Immature natural killer cell (primary cell): ENCODE measurements around the gene MAN2A2. TPM values are rescaled to one million over a fixed set of nuclear protein-coding genes. Genes with fewer than 3 reads are reported as not detected.
"Not testable (repeated sequence)": the region's sequence is repeated elsewhere in the genome, so short reads cannot be mapped to it uniquely, and the experiment has no call there.

Experiments
- DNase-seq, 3 donors: peaks; one replicate each; pipeline ENCODE4 v3.0.0; 2022; ENCODE audit warnings: mixed read lengths in 1 of 3
- H3K27ac Mint-ChIP-seq, 6 donors: one replicate each; pipeline ENCODE4 v1.8.0; 2020; ENCODE audit warnings: mixed read lengths in 6 of 6, mild to moderate bottlenecking in 5 of 6, inconsistent platforms in 4 of 6, moderate library complexity in 3 of 6
- H3K27me3 Mint-ChIP-seq, 3 donors: one replicate each; pipeline ENCODE4 v1.8.0; 2020 to 2021; ENCODE audit warnings: low read depth in 3 of 3, mild to moderate bottlenecking in 3 of 3, mixed read lengths in 3 of 3, moderate library complexity in 3 of 3, inconsistent platforms in 1 of 3
- H3K36me3 Mint-ChIP-seq, 3 donors: one replicate each; pipeline ENCODE4 v1.8.0; 2020; ENCODE audit warnings: mixed read lengths in 3 of 3, inconsistent platforms in 2 of 3, mild to moderate bottlenecking in 2 of 3
- H3K4me1 Mint-ChIP-seq, 2 donors: one replicate each; pipeline ENCODE4 v1.8.0; 2020; ENCODE audit warnings: inconsistent platforms in 2 of 2, mild to moderate bottlenecking in 2 of 2, mixed read lengths in 2 of 2, moderate library complexity in 1 of 2
- H3K4me3 Mint-ChIP-seq, 5 donors: one replicate each; pipeline ENCODE4 v1.8.0; 2020; ENCODE audit warnings: mild to moderate bottlenecking in 5 of 5, mixed read lengths in 5 of 5, inconsistent platforms in 3 of 5, moderate library complexity in 3 of 5
- H3K9me3 Mint-ChIP-seq, 6 donors: one replicate each; pipeline ENCODE4 v1.8.0; 2020; ENCODE audit warnings: mild to moderate bottlenecking in 6 of 6, mixed read lengths in 6 of 6, inconsistent platforms in 4 of 6, moderate library complexity in 3 of 6
- polyA plus RNA-seq, 3 donors: library from polyadenylated mRNA; unstranded; fragments of 300-500 nt; fragmentation: Illumina TruSeq; gene quantifications; one replicate each; pipeline ENCODE4 v1.2.3, GENCODE V29; 2021

MAN2A2 gene
- polyA plus RNA-seq, 3 donors from 2014 or later = 4.1 to 7.4 (median 5.4) TPM

DNA sequence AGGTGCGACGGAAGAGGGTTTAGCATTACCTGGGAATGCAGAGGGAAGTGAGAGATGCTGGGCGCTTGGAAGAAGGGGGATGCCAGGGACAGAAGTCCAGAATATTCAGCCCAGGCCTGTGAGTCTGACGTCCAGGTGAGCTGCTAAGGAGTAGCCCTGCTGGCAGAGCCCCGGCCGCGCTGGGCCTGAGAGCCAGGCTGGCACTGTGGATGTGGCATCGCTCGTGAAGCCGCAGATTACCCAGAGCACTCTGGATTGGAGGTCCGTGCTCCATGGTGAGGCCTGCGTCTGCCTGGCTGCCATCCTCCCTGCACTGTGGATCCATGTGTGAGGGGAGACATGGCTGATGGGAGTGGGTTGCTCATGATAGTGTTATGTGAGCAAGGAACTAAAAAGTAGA is 14.5 kb downstream of the MAN2A2 start:
- Mint-ChIP-seq H3K4me3 (no peak overlapping the region), H3K27ac (peak overlapping the region in 1 of 6 donors; percentile 30), H3K4me1 (no peaks in the 10 kb centered on the region), H3K36me3 (peaks cover 37 to 59% (median 49%) of the 10 kb centered on the region in 3 donors), H3K27me3 (peaks cover 0 to 2% (median 0%) of the 10 kb centered on the region in 3 donors), H3K9me3 (no peaks in the 10 kb centered on the region)
- no peak for DNase-seq

DNA sequence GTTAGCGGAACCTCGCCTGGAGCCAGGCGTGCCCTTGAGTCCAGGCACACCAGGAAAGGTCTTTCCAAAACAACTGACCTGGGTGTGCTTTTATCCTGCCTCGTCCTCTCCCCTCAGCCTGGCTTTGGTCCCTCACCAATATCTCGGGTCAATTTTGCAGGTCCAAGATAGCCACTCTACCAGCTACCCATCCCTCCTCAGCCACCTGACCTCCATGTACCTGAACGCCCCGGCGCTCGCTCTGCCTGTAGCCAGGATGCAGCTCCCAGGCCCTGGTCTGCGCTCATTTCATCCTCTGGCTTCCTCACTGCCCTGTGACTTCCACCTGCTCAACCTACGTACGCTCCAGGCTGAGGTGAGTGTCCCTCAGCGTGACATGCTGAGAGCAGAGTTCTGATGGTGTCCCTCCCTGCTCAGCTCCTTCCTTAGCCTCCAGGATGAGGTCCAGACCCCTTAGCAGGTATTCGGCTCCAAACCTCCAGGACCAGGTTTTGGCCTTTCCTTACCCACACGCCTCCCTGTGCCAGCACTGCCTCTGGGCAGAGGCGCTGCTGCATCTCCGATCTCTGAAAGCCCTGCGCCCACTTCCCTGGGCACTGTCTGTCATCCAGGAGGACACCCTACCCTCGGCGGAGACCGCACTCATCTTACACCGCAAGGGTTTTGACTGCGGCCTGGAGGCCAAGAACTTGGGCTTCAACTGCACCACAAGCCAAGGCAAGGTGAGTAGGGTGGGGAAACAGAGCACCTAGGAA is 15.1 kb downstream of the MAN2A2 start:
- peak overlapping the region in 1 of 6 donors; percentile 69 for H3K27ac Mint-ChIP-seq

DNA sequence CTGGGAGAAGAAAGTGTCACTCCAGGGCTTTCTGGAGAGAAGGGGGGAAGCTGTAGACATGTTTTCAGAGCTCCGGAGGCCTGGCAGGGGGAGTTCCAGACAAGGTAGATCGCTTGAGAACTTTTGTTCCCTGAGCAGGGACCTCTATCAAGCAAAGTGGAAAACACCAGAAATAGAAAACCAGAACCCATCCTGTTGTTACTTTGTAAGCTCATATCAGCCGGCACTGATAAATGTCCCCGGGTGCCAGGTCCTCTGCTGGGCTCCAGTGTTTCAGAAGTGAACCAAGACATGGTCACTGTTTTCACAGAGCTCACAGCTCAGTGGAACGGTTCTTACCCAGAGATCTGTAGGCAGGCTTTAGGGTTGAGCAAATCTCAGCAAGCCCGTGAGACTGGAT is 15.7 kb downstream of the MAN2A2 start:
- Mint-ChIP-seq H3K27ac (no peak overlapping the region), H3K4me3 (no peak overlapping the region), H3K36me3 (peaks cover 31 to 48% (median 42%) of the 10 kb centered on the region in 3 donors), H3K9me3 (no peaks in the 10 kb centered on the region), H3K27me3 (peaks cover 0 to 2% (median 0%) of the 10 kb centered on the region in 3 donors), H3K4me1 (no peaks in the 10 kb centered on the region)
- no peak for DNase-seq

More for the DNA sequence above, 15.1 kb downstream of the MAN2A2 start:
- Mint-ChIP-seq H3K27me3 (peaks cover 0 to 2% (median 0%) of the 10 kb centered on the region in 3 donors), H3K36me3 (peaks cover 36 to 54% (median 43%) of the 10 kb centered on the region in 3 donors), H3K4me3 (no peak overlapping the region), H3K4me1 (no peaks in the 10 kb centered on the region), H3K9me3 (no peaks in the 10 kb centered on the region)
- no peak for DNase-seq

DNA sequence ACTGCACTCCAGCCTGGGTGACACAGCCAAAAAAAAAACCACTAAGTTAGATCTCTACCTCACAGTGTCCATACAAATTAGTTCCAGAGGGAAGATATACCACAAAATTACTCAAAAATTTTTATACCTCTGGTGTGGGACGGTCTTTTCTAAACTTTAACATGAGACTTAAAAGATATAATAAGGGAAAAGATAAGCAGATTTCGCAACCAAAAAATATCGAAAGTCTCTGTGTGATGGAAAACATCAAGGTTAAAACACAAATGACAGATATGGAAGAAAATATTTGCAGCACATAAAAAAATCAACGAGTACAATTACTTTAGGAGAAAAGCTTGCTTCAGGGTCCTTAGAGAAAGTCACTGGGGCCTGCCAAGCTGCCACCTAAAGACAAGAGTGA is 18.8 kb downstream of the MAN2A2 start:
- Mint-ChIP-seq H3K27me3 (peaks cover 0 to 2% (median 0%) of the 10 kb centered on the region in 3 donors), H3K27ac (peak overlapping the region in 2 of 6 donors; percentile 28), H3K9me3 (no peaks in the 10 kb centered on the region), H3K4me3 (no peak overlapping the region), H3K4me1 (no peaks in the 10 kb centered on the region), H3K36me3 (peaks cover 26 to 38% (median 28%) of the 10 kb centered on the region in 3 donors)
- DNase-seq = no peak

GRCh38 chr15:90922712-90923322 is 19.7 kb downstream of the MAN2A2 start:
- DNase-seq, H3K9me3 Mint-ChIP-seq, H3K4me3 Mint-ChIP-seq, H3K4me1 Mint-ChIP-seq, H3K27ac Mint-ChIP-seq, H3K27me3 Mint-ChIP-seq: not testable (repeated sequence)
- H3K36me3 Mint-ChIP-seq = peaks cover 18 to 32% (median 22%) of the 10 kb centered on the region in 3 donors

- Mint-ChIP-seq H3K36me3 (peaks cover 9 to 21% (median 14%) of the 10 kb centered on the region in 3 donors), H3K27ac (no peak overlapping the region), H3K27me3 (peaks cover 0 to 3% (median 0%) of the 10 kb centered on the region in 3 donors), H3K4me1 (peaks cover 3 to 10% of the 10 kb centered on the region in 2 donors), H3K9me3 (no peaks in the 10 kb centered on the region), H3K4me3 (no peak overlapping the region)
- no peak for DNase-seq
Measured at GRCh38 chr15:90924375-90924774, 21.3 kb downstream of the MAN2A2 start.

DNA sequence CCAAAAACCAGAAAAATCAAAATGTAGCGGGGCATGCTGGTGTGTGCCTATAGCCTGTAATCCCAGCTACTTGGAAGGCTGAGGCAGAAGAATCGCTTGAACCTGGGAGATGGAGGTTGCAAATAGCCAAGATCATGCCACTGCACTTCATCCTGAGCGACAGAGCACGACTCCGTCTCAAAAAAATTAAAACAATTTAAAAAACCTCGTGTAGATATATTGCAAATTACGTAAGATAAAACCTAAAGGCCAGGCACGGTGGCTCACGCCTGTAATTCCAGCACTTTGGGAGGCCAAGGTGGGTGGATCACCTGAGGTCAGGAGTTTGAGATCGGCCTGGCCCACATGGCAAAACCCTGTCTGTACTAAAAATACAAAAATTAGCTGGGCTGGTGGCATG is 23.7 kb downstream of the MAN2A2 start:
- not testable (repeated sequence) for H3K4me3 Mint-ChIP-seq, H3K27ac Mint-ChIP-seq, H3K36me3 Mint-ChIP-seq

DNA sequence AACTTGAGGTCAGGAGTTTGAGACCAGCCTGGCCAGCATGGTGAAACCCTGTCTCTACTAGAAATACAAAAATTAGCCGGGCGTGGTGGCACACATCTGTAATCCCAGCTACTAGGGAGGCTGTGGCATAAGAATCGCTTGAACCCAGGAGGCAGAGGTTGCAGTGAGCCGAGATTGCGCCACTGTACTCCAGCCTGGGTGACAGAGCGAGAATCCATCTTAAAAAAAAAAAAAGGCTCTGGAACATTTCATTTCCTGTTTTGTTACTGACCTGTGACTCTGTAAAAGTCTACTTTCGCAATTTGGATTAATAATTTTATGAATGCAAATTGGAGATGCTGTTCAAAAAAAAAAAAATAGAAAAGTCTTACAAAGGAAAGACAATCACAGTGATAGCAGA is 25.0 kb downstream of the MAN2A2 start:
- Mint-ChIP-seq H3K27me3 (peaks cover 0 to 13% (median 9%) of the 10 kb centered on the region in 3 donors), H3K27ac (peak overlapping the region in 3 of 6 donors; percentile 62 to 75 (median 64)), H3K4me3 (peak overlapping the region in 3 of 5 donors; percentile 25 to 68 (median 31)), H3K4me1 (peaks cover 30 to 39% of the 10 kb centered on the region in 2 donors)
- DNase-seq, H3K9me3 Mint-ChIP-seq, H3K36me3 Mint-ChIP-seq: not testable (repeated sequence)

More for the DNA sequence above, 23.7 kb downstream of the MAN2A2 start:
- H3K9me3 Mint-ChIP-seq, H3K27me3 Mint-ChIP-seq, DNase-seq: not testable (repeated sequence)
- peaks cover 24 to 31% of the 10 kb centered on the region in 2 donors for H3K4me1 Mint-ChIP-seq

DNA sequence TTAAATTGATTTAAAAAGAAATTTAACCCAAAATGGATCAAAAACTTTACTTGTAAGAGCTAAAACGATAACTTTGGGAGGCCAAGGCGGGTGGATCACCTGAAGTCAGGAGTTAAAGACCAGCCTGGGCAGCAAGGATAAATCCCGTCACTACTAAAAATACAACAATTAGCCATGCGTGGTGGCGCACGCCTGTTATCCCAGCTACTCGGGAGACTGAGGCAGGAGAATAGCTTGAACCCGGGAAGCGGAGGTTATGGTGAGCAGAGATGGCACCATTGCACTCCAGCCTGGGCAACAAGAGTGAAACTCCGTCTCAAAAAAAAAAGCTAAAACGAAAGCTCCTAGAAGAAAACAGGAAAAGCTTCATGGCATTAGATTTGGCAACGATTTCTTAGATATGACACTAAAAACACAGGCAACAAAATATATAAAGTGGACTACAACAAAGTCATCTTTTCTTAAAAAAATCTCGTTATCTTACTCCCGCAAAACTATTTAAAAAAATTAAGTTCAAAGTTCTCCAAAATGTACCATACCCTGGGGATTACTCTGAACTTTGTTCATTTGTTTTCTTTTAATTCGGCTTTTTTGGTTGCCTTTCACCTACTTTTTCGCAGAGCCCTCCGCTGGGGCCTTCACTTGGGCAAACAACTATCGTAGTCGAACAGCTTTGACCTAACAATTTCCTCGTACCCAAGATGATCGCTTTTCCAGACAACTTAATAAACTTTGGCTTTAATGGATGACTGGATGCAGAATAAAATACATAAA is 26.3 kb downstream of the MAN2A2 start:
- Mint-ChIP-seq H3K4me3 (peak overlapping the region; percentile 92 to 97 (median 95)), H3K9me3 (no peaks in the 10 kb centered on the region), H3K27me3 (peaks cover 0 to 16% (median 11%) of the 10 kb centered on the region in 3 donors), H3K36me3 (no peaks in the 10 kb centered on the region), H3K4me1 (peaks cover 35 to 46% of the 10 kb centered on the region in 2 donors), H3K27ac (peak overlapping the region; percentile 93 to 98 (median 96))
- peak in 1 of 3 donors; percentile 4 for DNase-seq

GRCh38 chr15:90930861-90931574 is 27.9 kb downstream of the MAN2A2 start:
- peaks cover 0 to 16% (median 11%) of the 10 kb centered on the region in 3 donors for H3K27me3 Mint-ChIP-seq
- H3K4me3 Mint-ChIP-seq = peak overlapping the region; percentile 95 to 97 (median 96)
- no peaks in the 10 kb centered on the region for H3K36me3 Mint-ChIP-seq
- DNase-seq = no peak
- peaks cover 43 to 55% of the 10 kb centered on the region in 2 donors for H3K4me1 Mint-ChIP-seq
- peak overlapping the region; percentile 93 to 98 (median 96) for H3K27ac Mint-ChIP-seq
- H3K9me3 Mint-ChIP-seq = no peaks in the 10 kb centered on the region

- H3K4me1 Mint-ChIP-seq = peaks cover 48 to 60% of the 10 kb centered on the region in 2 donors
Measured at GRCh38 chr15:90931575-90931827, 28.4 kb downstream of the MAN2A2 start.

DNA sequence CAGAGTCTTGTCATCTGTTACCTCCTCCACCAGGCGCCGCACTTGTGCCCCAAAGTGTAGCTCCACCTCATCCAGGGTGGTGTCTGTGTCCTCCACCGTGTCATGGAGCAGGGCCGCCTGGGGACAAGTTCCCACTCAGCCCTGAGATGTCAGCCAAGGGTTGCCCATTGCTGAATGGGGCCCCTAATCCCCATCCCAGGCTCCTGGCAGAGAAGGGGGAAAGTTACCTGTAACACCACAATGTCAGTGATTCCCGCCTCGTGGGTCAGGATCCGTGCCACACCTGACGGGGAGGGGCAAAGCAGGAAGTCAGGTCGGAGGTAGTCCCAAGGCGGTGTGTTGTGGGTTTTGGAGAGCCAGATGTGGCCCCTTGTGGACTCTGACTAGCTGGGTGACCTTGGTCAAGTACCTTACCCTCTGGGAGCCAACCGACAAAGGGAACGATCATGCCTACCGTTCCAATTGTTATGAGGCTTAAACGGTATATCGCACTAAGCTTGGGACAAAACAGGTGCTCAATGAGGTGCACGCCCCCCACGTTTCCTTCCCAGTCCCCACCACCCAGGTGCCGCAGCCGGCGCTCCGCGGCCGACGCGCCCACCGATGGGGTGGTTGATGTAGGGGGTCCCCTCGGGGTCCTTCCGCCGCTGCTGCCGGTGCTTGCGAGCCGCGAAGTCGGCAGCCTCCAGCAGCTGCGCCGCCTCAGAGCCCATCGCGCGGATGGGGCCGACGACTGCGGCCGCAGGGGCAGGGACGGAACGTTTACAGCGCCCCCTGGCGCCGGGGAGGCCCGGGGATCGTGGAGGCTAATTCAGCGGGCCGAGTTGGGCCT is 28.9 kb downstream of the MAN2A2 start, which contains the start of gene HDDC3:
Gene HDDC3 (minus strand): TSS at position 722 of the 832 bp plus-strand sequence. CDS start 9 bp downstream, at position 713.
- Mint-ChIP-seq H3K9me3 (no peaks in the 10 kb centered on the region), H3K4me3 (peak within 1 kb of the TSS; percentile 95 to 97 (median 96)), H3K36me3 (peaks cover 0 to 3% (median 0%) of the 10 kb centered on the region in 3 donors), H3K27me3 (peaks cover 0 to 16% (median 11%) of the 10 kb centered on the region in 3 donors), H3K27ac (peak within 1 kb of the TSS; percentile 93 to 98 (median 96)), H3K4me1 (peaks cover 52 to 65% of the 10 kb centered on the region in 2 donors)
- DNase-seq = peak; percentile 85 to 86 (median 86)

More at GRCh38 chr15:90931575-90931827, 28.4 kb downstream of the MAN2A2 start:
- Mint-ChIP-seq H3K4me3 (peak overlapping the region; percentile 95 to 97 (median 96)), H3K36me3 (no peaks in the 10 kb centered on the region), H3K27me3 (peaks cover 0 to 16% (median 11%) of the 10 kb centered on the region in 3 donors), H3K9me3 (no peaks in the 10 kb centered on the region), H3K27ac (peak overlapping the region; percentile 93 to 98 (median 96))
- no peak for DNase-seq
